Mesothelial cell of epicardium (in vitro differentiated cells): Measurements from ENCODE around the gene SARS1. TPM values are rescaled to one million over a fixed set of nuclear protein-coding genes. Genes with fewer than 3 reads are reported as not detected.
"Not testable (repeated sequence)": the region's sequence is repeated elsewhere in the genome, so short reads cannot be mapped to it uniquely, and the experiment has no call there.

ENCODE experiments used
- DNase-seq, 2 experiments: peaks; one replicate each; pipeline ENCODE4 v3.0.0; 2021; ENCODE audit warnings: low spot score in 2 of 2; ENCODE audit not compliant: unreplicated experiment in 2 of 2
- H3K27ac Mint-ChIP-seq: 2 replicates; pipeline ENCODE4 v1.8.0; 2021; ENCODE audit warnings: mixed read lengths
- H3K27me3 Mint-ChIP-seq: 2 replicates; pipeline ENCODE4 v1.8.0; 2021; ENCODE audit warnings: low read depth, mixed read lengths
- H3K36me3 Mint-ChIP-seq: 2 replicates; pipeline ENCODE4 v1.8.0; 2021; ENCODE audit warnings: mixed read lengths
- H3K4me1 Mint-ChIP-seq: 2 replicates; pipeline ENCODE4 v1.8.0; 2021; ENCODE audit warnings: mixed read lengths
- H3K4me3 Mint-ChIP-seq: 2 replicates; pipeline ENCODE4 v1.8.0; 2021; ENCODE audit warnings: mild to moderate bottlenecking, moderate library complexity, mixed read lengths
- H3K9me3 Mint-ChIP-seq: 2 replicates; pipeline ENCODE4 v1.8.0; 2021; ENCODE audit warnings: mixed read lengths
- total RNA-seq: library from RNA; stranded (reverse); gene quantifications from 3 replicates; pipeline ENCODE4 v1.2.1, GENCODE V29; 2021
- TF ChIP-seq, protein P1 (sequence below): fragments of 200-600 bp; sonication (generic); IDR thresholded peaks from one replicate; pipeline ENCODE4 v1.5.0; 2021; ENCODE audit warnings: antibody characterized with exemption; ENCODE audit not compliant: unreplicated experiment

The SARS1 gene
- total RNA-seq, 1 donor from 2014 or later, result 104 TPM

GRCh38 chr1:109213345-109213823 lies 334 bp upstream of the SARS1 start:
- peaks cover 17% of the 10 kb centered on the region for H3K4me1 Mint-ChIP-seq
- TF ChIP-seq, protein P1, sequence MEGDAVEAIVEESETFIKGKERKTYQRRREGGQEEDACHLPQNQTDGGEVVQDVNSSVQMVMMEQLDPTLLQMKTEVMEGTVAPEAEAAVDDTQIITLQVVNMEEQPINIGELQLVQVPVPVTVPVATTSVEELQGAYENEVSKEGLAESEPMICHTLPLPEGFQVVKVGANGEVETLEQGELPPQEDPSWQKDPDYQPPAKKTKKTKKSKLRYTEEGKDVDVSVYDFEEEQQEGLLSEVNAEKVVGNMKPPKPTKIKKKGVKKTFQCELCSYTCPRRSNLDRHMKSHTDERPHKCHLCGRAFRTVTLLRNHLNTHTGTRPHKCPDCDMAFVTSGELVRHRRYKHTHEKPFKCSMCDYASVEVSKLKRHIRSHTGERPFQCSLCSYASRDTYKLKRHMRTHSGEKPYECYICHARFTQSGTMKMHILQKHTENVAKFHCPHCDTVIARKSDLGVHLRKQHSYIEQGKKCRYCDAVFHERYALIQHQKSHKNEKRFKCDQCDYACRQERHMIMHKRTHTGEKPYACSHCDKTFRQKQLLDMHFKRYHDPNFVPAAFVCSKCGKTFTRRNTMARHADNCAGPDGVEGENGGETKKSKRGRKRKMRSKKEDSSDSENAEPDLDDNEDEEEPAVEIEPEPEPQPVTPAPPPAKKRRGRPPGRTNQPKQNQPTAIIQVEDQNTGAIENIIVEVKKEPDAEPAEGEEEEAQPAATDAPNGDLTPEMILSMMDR, result no peak
- H3K4me3 Mint-ChIP-seq, result peak overlapping the region; percentile 99
- H3K27ac Mint-ChIP-seq, result peak overlapping the region; percentile 79
- DNase-seq, result no peak
- H3K36me3 Mint-ChIP-seq, result peaks cover 4% of the 10 kb centered on the region
- peaks cover 2% of the 10 kb centered on the region for H3K27me3 Mint-ChIP-seq
- peaks cover under 1% of the 10 kb centered on the region for H3K9me3 Mint-ChIP-seq

GRCh38 chr1:109214695-109215623 lies 1.2 kb downstream of the SARS1 start:
- Mint-ChIP-seq H3K4me3 (peak overlapping the region; percentile 99), H3K9me3 (peaks cover 4% of the 10 kb centered on the region), H3K27me3 (no peaks in the 10 kb centered on the region), H3K36me3 (peaks cover 8% of the 10 kb centered on the region), H3K4me1 (peaks cover 17% of the 10 kb centered on the region), H3K27ac (peak overlapping the region; percentile 97)
- TF ChIP-seq, protein P1, result no peak
- DNase-seq, result no peak

GRCh38 chr1:109216662-109217061 lies 2.9 kb downstream of the SARS1 start:
- no peak overlapping the region for H3K27ac Mint-ChIP-seq

GRCh38 chr1:109218516-109218915 lies 4.8 kb downstream of the SARS1 start:
- Mint-ChIP-seq H3K36me3 (peaks cover 17% of the 10 kb centered on the region), H3K4me1 (peaks cover 17% of the 10 kb centered on the region), H3K4me3 (no peak overlapping the region), H3K27me3 (no peaks in the 10 kb centered on the region), H3K9me3 (peaks cover 4% of the 10 kb centered on the region), H3K27ac (peak overlapping the region; percentile 32)
- no peak for DNase-seq
- TF ChIP-seq, protein P1, result no peak

More at GRCh38 chr1:109216662-109217061, 2.9 kb downstream of the SARS1 start:
- H3K27me3 Mint-ChIP-seq, result no peaks in the 10 kb centered on the region
- peaks cover 15% of the 10 kb centered on the region for H3K36me3 Mint-ChIP-seq
- TF ChIP-seq, protein P1, result no peak
- H3K9me3 Mint-ChIP-seq, result peaks cover 4% of the 10 kb centered on the region
- H3K4me1 Mint-ChIP-seq, result peaks cover 17% of the 10 kb centered on the region
- no peak for DNase-seq
- no peak overlapping the region for H3K4me3 Mint-ChIP-seq

GRCh38 chr1:109221201-109221600 lies 7.5 kb downstream of the SARS1 start:
- not testable (repeated sequence) for DNase-seq, H3K9me3 Mint-ChIP-seq, H3K4me3 Mint-ChIP-seq, H3K27ac Mint-ChIP-seq, H3K27me3 Mint-ChIP-seq, H3K4me1 Mint-ChIP-seq
- H3K36me3 Mint-ChIP-seq, result peaks cover 13% of the 10 kb centered on the region

DNA sequence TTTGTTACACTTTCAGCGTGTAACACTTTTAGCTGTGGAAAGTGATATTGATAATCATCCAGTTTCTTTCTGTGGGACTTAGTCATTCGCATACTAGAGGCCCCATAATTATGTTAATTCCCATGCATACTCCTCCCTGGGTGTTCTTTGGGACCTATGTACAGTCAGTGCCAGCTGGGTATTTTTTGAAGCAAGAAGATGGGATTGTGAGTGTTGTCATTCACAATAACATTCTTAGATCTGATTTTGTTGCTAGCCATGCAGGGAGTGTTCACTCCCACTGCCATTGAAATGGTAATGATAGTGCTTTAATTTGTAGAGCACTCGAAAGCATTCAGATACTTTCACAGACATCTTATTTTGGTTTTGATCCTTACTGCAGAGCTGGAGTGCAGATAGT lies 11.6 kb downstream of the SARS1 start:
- TF ChIP-seq, protein P1, result no peak
- Mint-ChIP-seq H3K9me3 (no peaks in the 10 kb centered on the region), H3K4me3 (no peak overlapping the region), H3K4me1 (no peaks in the 10 kb centered on the region), H3K27me3 (no peaks in the 10 kb centered on the region), H3K27ac (no peak overlapping the region), H3K36me3 (peaks cover 29% of the 10 kb centered on the region)
- no peak for DNase-seq
